Mesendoderm (in vitro differentiated cells): ENCODE results near the gene KBTBD2.
"Not testable (repeated sequence)": the region's sequence is repeated elsewhere in the genome, so short reads cannot be mapped to it uniquely, and the experiment has no call there.

Experiments
- DNase-seq: peaks from one replicate; pipeline ENCODE4 v3.0.0; 2013
- H2AK5ac ChIP-seq: 2 replicates; pipeline ENCODE4 v1.6.1; 2013; ENCODE audit warnings: low read length, inconsistent platforms
- H2BK120ac ChIP-seq: 2 replicates; pipeline ENCODE4 v1.6.1; 2013; ENCODE audit warnings: low read depth, mild to moderate bottlenecking, low read length, moderate library complexity, mixed read lengths
- H2BK15ac ChIP-seq: replicated peaks from 2 replicates; pipeline ENCODE4 v1.6.1; 2013; ENCODE audit warnings: low read depth, mild to moderate bottlenecking, moderate library complexity
- H2BK5ac ChIP-seq: 2 replicates; pipeline ENCODE4 v1.6.1; 2013; ENCODE audit warnings: low read length, inconsistent platforms
- H3K18ac ChIP-seq: 2 replicates; pipeline ENCODE4 v1.6.1; 2013; ENCODE audit warnings: mild to moderate bottlenecking, low read length, mixed read lengths
- H3K23ac ChIP-seq: one replicate; pipeline ENCODE4 v1.6.1; 2013; ENCODE audit warnings: low read length
- H3K27ac ChIP-seq: 2 replicates; pipeline ENCODE4 v1.5.1; 2013; ENCODE audit warnings: low read depth, mild to moderate bottlenecking, inconsistent platforms, low read length, moderate library complexity
- H3K27me3 ChIP-seq: 2 replicates; pipeline ENCODE4 v1.6.1; 2013; ENCODE audit warnings: low read length, control low read depth, mild to moderate bottlenecking, inconsistent platforms; ENCODE audit not compliant: insufficient read depth, poor library complexity
- H3K36me3 ChIP-seq: 2 replicates; pipeline ENCODE4 v1.6.1; 2013; ENCODE audit warnings: low read length, inconsistent platforms; ENCODE audit not compliant: control insufficient read depth, insufficient read depth
- H3K4ac ChIP-seq: one replicate; pipeline ENCODE4 v1.6.1; 2013; ENCODE audit warnings: low read depth, mild to moderate bottlenecking, low read length, moderate library complexity
- H3K4me1 ChIP-seq: 2 replicates; pipeline ENCODE4 v1.6.1; 2013; ENCODE audit warnings: low read depth, low read length, inconsistent platforms; ENCODE audit not compliant: control insufficient read depth
- H3K4me2 ChIP-seq: 2 replicates; pipeline ENCODE4 v1.6.1; 2013; ENCODE audit warnings: low read length
- H3K4me3 ChIP-seq: 2 replicates; pipeline ENCODE4 v1.5.1; 2013; ENCODE audit warnings: mild to moderate bottlenecking, low read length
- H3K56ac ChIP-seq: one replicate; pipeline ENCODE4 v1.6.1; 2013; ENCODE audit warnings: low read length
- H3K79me1 ChIP-seq: 2 replicates; pipeline ENCODE4 v1.6.1; 2013; ENCODE audit warnings: low read length, inconsistent platforms
- H3K79me2 ChIP-seq: 2 replicates; pipeline ENCODE4 v1.6.1; 2013; ENCODE audit warnings: mild to moderate bottlenecking, low read length; ENCODE audit not compliant: control insufficient read depth, insufficient read depth
- H3K9ac ChIP-seq: 2 replicates; pipeline ENCODE4 v1.6.1; 2013; ENCODE audit warnings: low read length, inconsistent platforms
- H4K5ac ChIP-seq: one replicate; pipeline ENCODE4 v1.6.1; 2013; ENCODE audit warnings: low read length
- H4K8ac ChIP-seq: one replicate; pipeline ENCODE4 v1.6.1; 2013; ENCODE audit warnings: low read depth, mild to moderate bottlenecking, control low read depth, low read length, moderate library complexity
- WGBS: extraction: QIAGEN DNeasy Blood & Tissue Kit; methylation state at CpG from one replicate; pipeline ENCODE4 v1.1.7; 2013; ENCODE audit warnings: low lambda C conversion rate, missing lambda C conversion rate; ENCODE audit not compliant: insufficient coverage; ENCODE audit errors: extremely low coverage; 5-methylcytosine and 5-hydroxymethylcytosine counted together

Gene KBTBD2

GRCh38 chr7:32863872-32864271, 27.7 kb downstream of the KBTBD2 start:
- H3K18ac ChIP-seq, H2BK15ac ChIP-seq, H3K4me1 ChIP-seq, H3K27me3 ChIP-seq, H2BK5ac ChIP-seq, DNase-seq, H3K4me2 ChIP-seq, H3K4me3 ChIP-seq, H2BK120ac ChIP-seq, H3K9ac ChIP-seq, H2AK5ac ChIP-seq, H4K8ac ChIP-seq, H4K5ac ChIP-seq, H3K79me1 ChIP-seq, H3K36me3 ChIP-seq, H3K56ac ChIP-seq, H3K79me2 ChIP-seq, H3K27ac ChIP-seq, H3K23ac ChIP-seq, H3K4ac ChIP-seq: not testable (repeated sequence)
- whole genome bisulfite sequencing, result no CpG with 5 or more reads among the region's 1 CpG

- no peaks in the 10 kb centered on the region for H3K79me1 ChIP-seq
- no peak for DNase-seq
- no peak overlapping the region for H4K5ac ChIP-seq
- no peak overlapping the region for H3K27ac ChIP-seq
- H2BK120ac ChIP-seq, result no peak overlapping the region
- no peak overlapping the region for H3K56ac ChIP-seq
- H3K18ac ChIP-seq, result no peak overlapping the region
- H2BK5ac ChIP-seq, result no peak overlapping the region
- H3K27me3 ChIP-seq, result no peaks in the 10 kb centered on the region
- H3K36me3 ChIP-seq, result no peaks in the 10 kb centered on the region
- no peak overlapping the region for H3K23ac ChIP-seq
- no peaks in the 10 kb centered on the region for H3K4me1 ChIP-seq
- H2AK5ac ChIP-seq, result no peak overlapping the region
- no peaks in the 10 kb centered on the region for H3K79me2 ChIP-seq
- H3K4me3 ChIP-seq, result no peak overlapping the region
- H2BK15ac ChIP-seq, result no peak overlapping the region
- H4K8ac ChIP-seq, result no peak overlapping the region
- H3K4me2 ChIP-seq, result no peak overlapping the region
- no peak overlapping the region for H3K9ac ChIP-seq
- no peak overlapping the region for H3K4ac ChIP-seq
Measured at GRCh38 chr7:32860090-32860489, 31.5 kb downstream of the KBTBD2 start.

- no peak overlapping the region for H4K8ac ChIP-seq
- H3K27me3 ChIP-seq, result no peaks in the 10 kb centered on the region
- no peaks in the 10 kb centered on the region for H3K4me1 ChIP-seq
- DNase-seq, result no peak
- H2BK15ac ChIP-seq, result no peak overlapping the region
- WGBS, result no CpG with 5 or more reads among the region's 1 CpG
- no peak overlapping the region for H3K23ac ChIP-seq
- H3K79me1 ChIP-seq, result no peaks in the 10 kb centered on the region
- no peak overlapping the region for H4K5ac ChIP-seq
- no peak overlapping the region for H3K4ac ChIP-seq
- no peak overlapping the region for H3K9ac ChIP-seq
- H3K36me3 ChIP-seq, result no peaks in the 10 kb centered on the region
- H3K79me2 ChIP-seq, result no peaks in the 10 kb centered on the region
- no peak overlapping the region for H3K18ac ChIP-seq
- no peak overlapping the region for H2BK5ac ChIP-seq
- H2BK120ac ChIP-seq, result no peak overlapping the region
- H2AK5ac ChIP-seq, result no peak overlapping the region
- no peak overlapping the region for H3K27ac ChIP-seq
- no peak overlapping the region for H3K56ac ChIP-seq
- no peak overlapping the region for H3K4me3 ChIP-seq
- no peak overlapping the region for H3K4me2 ChIP-seq
Measured at GRCh38 chr7:32858648-32859047, 32.9 kb downstream of the KBTBD2 start.

GRCh38 chr7:32857063-32857462, 34.5 kb downstream of the KBTBD2 start:
- not testable (repeated sequence) for H3K9ac ChIP-seq, H3K23ac ChIP-seq, H4K8ac ChIP-seq, H3K4me2 ChIP-seq, H3K27ac ChIP-seq, H2BK5ac ChIP-seq, H3K79me1 ChIP-seq, H3K4me1 ChIP-seq, H2BK120ac ChIP-seq, H4K5ac ChIP-seq, DNase-seq, H3K4ac ChIP-seq, H2AK5ac ChIP-seq, H3K79me2 ChIP-seq, H3K4me3 ChIP-seq, H3K18ac ChIP-seq, H2BK15ac ChIP-seq, H3K27me3 ChIP-seq, H3K56ac ChIP-seq, H3K36me3 ChIP-seq
- no CpG with 5 or more reads among the region's 5 CpGs for WGBS

GRCh38 chr7:32855837-32856775, 35.5 kb downstream of the KBTBD2 start:
- DNase-seq, H3K23ac ChIP-seq, H3K4ac ChIP-seq, H3K9ac ChIP-seq, H2BK5ac ChIP-seq, H2AK5ac ChIP-seq, H4K5ac ChIP-seq, H3K36me3 ChIP-seq, H3K4me2 ChIP-seq, H3K79me2 ChIP-seq, H4K8ac ChIP-seq, H3K79me1 ChIP-seq, H2BK15ac ChIP-seq, H3K4me1 ChIP-seq, H3K56ac ChIP-seq, H3K27ac ChIP-seq, H3K18ac ChIP-seq, H3K4me3 ChIP-seq, H2BK120ac ChIP-seq, H3K27me3 ChIP-seq: not testable (repeated sequence)
- no CpG with 5 or more reads among the region's 9 CpGs for WGBS

- not testable (repeated sequence) for H2BK5ac ChIP-seq, H3K27ac ChIP-seq, H3K36me3 ChIP-seq, H3K18ac ChIP-seq, H2BK120ac ChIP-seq, H3K79me2 ChIP-seq, H3K4me1 ChIP-seq, H3K4ac ChIP-seq, H4K5ac ChIP-seq, H3K23ac ChIP-seq, H2AK5ac ChIP-seq, H3K9ac ChIP-seq, H3K27me3 ChIP-seq, H2BK15ac ChIP-seq, H3K4me3 ChIP-seq, H3K4me2 ChIP-seq, H3K79me1 ChIP-seq, H3K56ac ChIP-seq, H4K8ac ChIP-seq
- peak; percentile 57 for DNase-seq
- WGBS, result no CpG with 5 or more reads among the region's 3 CpGs
Measured at GRCh38 chr7:32850654-32851053, 40.9 kb downstream of the KBTBD2 start.
